OCI-LY7 (cell line): ENCODE results near the gene ZFAND2B. TPM values are rescaled to one million over a fixed set of nuclear protein-coding genes. Genes with fewer than 3 reads are reported as not detected.

Experiments
- BruUV-seq: library from RNA; stranded (reverse); fragments of 400-500 nt; replicated peaks from 2 replicates; lab custom pipeline; 2021; lab: Mats Ljungman, UMichigan
- CTCF ChIA-PET: fragments of 300-600 bp; sonication (Branson Sonifier 250); formaldehyde crosslinking; loops from one replicate; lab custom pipeline; 2022; ENCODE audit warnings: antibody characterized with exemption; ENCODE audit not compliant: unreplicated experiment; lab: Charles Lee
- POLR2A ChIA-PET: fragments of 300-600 bp; sonication (Branson Sonifier 250); formaldehyde crosslinking; loops from one replicate; lab custom pipeline; 2022; ENCODE audit warnings: antibody characterized with exemption; lab: Charles Lee
- DNase-seq: peaks from one replicate; pipeline ENCODE4 v3.0.0-alpha.2; 2015; ENCODE audit warnings: low spot score
- H2AFZ ChIP-seq: fragments of 200-600 bp; sonication (generic), shearing (Covaris generic); 2 replicates; pipeline ENCODE4 v1.6.1; 2014; ENCODE audit warnings: mild to moderate bottlenecking, antibody characterized with exemption, low read length, moderate library complexity
- H3K27ac ChIP-seq: fragments of 200-600 bp; sonication (generic); 2 replicates; pipeline ENCODE4 v1.5.1; 2014; ENCODE audit warnings: mixed run types, low read depth, mild to moderate bottlenecking, moderate library complexity, low read length, inconsistent platforms; ENCODE audit not compliant: poor library complexity, severe bottlenecking
- H3K36me3 ChIP-seq: fragments of 200-600 bp; sonication (generic); 2 replicates; pipeline ENCODE4 v1.6.1; 2014; ENCODE audit warnings: mild to moderate bottlenecking, antibody characterized with exemption, low read length, moderate library complexity, mixed read lengths; ENCODE audit not compliant: insufficient read depth
- H3K4me1 ChIP-seq: fragments of 200-600 bp; sonication (generic); 2 replicates; pipeline ENCODE4 v1.5.1; 2014; ENCODE audit warnings: mild to moderate bottlenecking, low read length; ENCODE audit not compliant: insufficient read depth, poor library complexity, severe bottlenecking
- H3K4me2 ChIP-seq: fragments of 200-600 bp; sonication (generic); 2 replicates; pipeline ENCODE4 v1.6.1; 2014; ENCODE audit warnings: mild to moderate bottlenecking, low read length
- H3K4me3 ChIP-seq: fragments of 200-600 bp; sonication (generic); 2 replicates; pipeline ENCODE4 v1.5.1; 2014; ENCODE audit warnings: mild to moderate bottlenecking, low read depth, low read length; ENCODE audit not compliant: poor library complexity, severe bottlenecking
- H3K79me2 ChIP-seq: fragments of 200-600 bp; sonication (generic); 2 replicates; pipeline ENCODE4 v1.6.1; 2016; ENCODE audit warnings: low read depth, mild to moderate bottlenecking, low read length, moderate library complexity, mixed read lengths; ENCODE audit not compliant: insufficient read depth
- H3K9me2 ChIP-seq: fragments of 200-600 bp; sonication (generic); 2 replicates; pipeline ENCODE4 v1.6.1; 2016; ENCODE audit warnings: mild to moderate bottlenecking, low read length, mixed read lengths; ENCODE audit not compliant: insufficient read depth
- H3K9me3 ChIP-seq: fragments of 200-600 bp; sonication (generic); 2 replicates; pipeline ENCODE4 v1.6.1; 2014; ENCODE audit warnings: mild to moderate bottlenecking, mixed run types, low read length, mixed read lengths
- H4K20me1 ChIP-seq: fragments of 200-600 bp; sonication (generic); 2 replicates; pipeline ENCODE4 v1.6.1; 2014; ENCODE audit warnings: mild to moderate bottlenecking, antibody characterized with exemption, low read length, moderate library complexity, mixed read lengths; ENCODE audit not compliant: insufficient read depth
- EZH2phosphoT487 ChIP-seq: fragments of 200-600 bp; sonication (generic); IDR thresholded peaks from 2 replicates; pipeline ENCODE4 v1.6.1; 2018; ENCODE audit warnings: low read depth, borderline replicate concordance, mild to moderate bottlenecking, mixed run types, antibody characterized with exemption, low read length, moderate library complexity, mixed read lengths
- intact Hi-C: fragments of 100-400 bp; cut with micrococcal nuclease; formaldehyde crosslinking; loops from one replicate; pipeline ENCODE4 v1.10.0; 2022; ENCODE audit not compliant: unreplicated experiment
- total RNA-seq, 2 experiments: library from RNA; depleted of rRNA in 1 of 2; stranded (reverse); fragments of >200 nt in 1 of 2; shearing (Covaris generic) in 1 of 2; gene quantifications; 2 replicates each; pipeline ENCODE4 v1.2.3, GENCODE V29; 2014 to 2022
- TF ChIP-seq, protein P1 (sequence below): fragments of 200-600 bp; sonication (generic); conservative IDR thresholded peaks from 2 replicates; pipeline ENCODE4 v1.5.1; 2014; ENCODE audit warnings: mild to moderate bottlenecking, antibody characterized with exemption, low read length, moderate library complexity, mixed read lengths

ZFAND2B gene
- total RNA-seq, 2 experiments from 2014 or later: 35.9 to 51.6 TPM

DNA sequence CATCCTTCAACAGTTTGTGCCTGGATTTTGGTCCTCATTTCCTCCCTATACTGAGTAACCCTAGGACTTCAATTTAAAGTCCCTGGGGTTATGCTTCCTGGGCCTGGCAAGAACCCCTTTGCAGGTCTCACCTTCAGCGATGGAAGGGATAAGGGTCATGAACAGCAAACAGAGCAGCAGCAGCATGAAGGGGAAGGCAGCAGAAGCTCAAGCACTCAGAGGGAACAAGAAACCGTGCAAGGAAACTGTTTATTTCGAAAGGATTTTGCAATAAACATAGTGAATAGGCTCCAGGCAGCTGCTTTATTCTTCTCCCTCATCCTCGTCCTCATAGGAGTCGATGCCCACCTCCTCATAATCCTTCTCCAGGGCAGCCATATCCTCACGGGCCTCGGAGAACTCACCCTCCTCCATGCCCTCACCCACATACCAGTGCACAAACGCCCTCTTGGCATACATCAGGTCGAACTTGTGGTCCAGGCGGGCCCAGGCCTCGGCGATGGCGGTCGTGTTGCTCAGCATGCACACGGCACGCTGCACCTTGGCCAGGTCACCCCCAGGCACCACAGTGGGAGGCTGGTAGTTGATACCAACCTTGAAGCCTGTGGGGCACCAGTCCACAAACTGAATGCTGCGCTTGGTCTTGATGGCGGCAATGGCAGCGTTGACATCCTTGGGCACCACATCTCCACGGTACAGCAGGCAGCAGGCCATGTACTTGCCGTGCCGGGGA is 43.6 kb downstream of the ZFAND2B start:
- Histone ChIP-seq H3K79me2 (peaks cover 59% of the 10 kb centered on the region), H3K4me2 (peak overlapping the region; percentile 93), H3K9me2 (no peaks in the 10 kb centered on the region), H3K36me3 (peaks cover 54% of the 10 kb centered on the region), H3K4me3 (peak overlapping the region; percentile 84), H3K27ac (peak overlapping the region; percentile 96), H4K20me1 (no peaks in the 10 kb centered on the region), H3K9me3 (no peaks in the 10 kb centered on the region), H3K4me1 (peaks cover 78% of the 10 kb centered on the region), H2AFZ (no peak overlapping the region)
- POLR2A ChIA-PET: interaction anchor here (0.6 to 3.5 kb wide), 11 partner anchors 8 to 310 kb away, joined by 3 to 28 read pairs (median 6); partner anchors contain the start of genes ANKZF1, ATG9A, CNPPD1 and ZFAND2B
- DNase-seq: peak; percentile 40
- intact Hi-C loops: loop anchor here (10.0 kb wide), 1 partner anchor 355 kb away; no protein-coding TSS in a partner anchor
- TSS peak; percentile 68 for BruUV-seq
- TF ChIP-seq, protein P1, sequence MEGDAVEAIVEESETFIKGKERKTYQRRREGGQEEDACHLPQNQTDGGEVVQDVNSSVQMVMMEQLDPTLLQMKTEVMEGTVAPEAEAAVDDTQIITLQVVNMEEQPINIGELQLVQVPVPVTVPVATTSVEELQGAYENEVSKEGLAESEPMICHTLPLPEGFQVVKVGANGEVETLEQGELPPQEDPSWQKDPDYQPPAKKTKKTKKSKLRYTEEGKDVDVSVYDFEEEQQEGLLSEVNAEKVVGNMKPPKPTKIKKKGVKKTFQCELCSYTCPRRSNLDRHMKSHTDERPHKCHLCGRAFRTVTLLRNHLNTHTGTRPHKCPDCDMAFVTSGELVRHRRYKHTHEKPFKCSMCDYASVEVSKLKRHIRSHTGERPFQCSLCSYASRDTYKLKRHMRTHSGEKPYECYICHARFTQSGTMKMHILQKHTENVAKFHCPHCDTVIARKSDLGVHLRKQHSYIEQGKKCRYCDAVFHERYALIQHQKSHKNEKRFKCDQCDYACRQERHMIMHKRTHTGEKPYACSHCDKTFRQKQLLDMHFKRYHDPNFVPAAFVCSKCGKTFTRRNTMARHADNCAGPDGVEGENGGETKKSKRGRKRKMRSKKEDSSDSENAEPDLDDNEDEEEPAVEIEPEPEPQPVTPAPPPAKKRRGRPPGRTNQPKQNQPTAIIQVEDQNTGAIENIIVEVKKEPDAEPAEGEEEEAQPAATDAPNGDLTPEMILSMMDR: no peak
- no peak for TF ChIP-seq EZH2phosphoT487
- CTCF ChIA-PET: interaction anchor here (2.0 to 3.3 kb wide), 2 partner anchors 28 to 45 kb away, joined by 10 to 13 read pairs; partner anchors contain the start of gene DNAJB2

DNA sequence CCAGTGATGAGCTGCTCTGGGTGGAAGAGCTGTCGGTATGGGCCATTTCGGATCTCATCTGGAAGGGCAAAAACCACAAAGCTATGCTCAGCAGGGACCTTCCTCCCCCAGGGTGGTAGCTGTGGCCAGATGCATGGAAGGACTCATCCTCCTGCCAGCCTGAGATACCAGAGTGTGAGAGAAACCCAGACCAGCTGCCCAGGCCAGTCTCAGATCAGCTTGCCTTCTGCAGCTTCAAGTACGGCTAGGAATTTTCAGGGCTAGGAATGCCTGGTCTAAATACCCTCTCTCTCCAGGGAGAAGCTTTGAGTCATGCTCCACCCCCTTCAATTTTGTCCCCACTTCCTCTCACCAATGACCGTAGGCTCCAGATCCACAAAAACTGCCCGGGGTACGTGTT is 45.1 kb downstream of the ZFAND2B start:
- H3K9me3 ChIP-seq: no peaks in the 10 kb centered on the region
- peak overlapping the region; percentile 93 for H3K4me2 ChIP-seq
- H3K79me2 ChIP-seq: peaks cover 46% of the 10 kb centered on the region

More for the DNA sequence above, 45.1 kb downstream of the ZFAND2B start:
- Histone ChIP-seq H3K9me2 (no peaks in the 10 kb centered on the region), H4K20me1 (no peaks in the 10 kb centered on the region), H3K4me3 (peak overlapping the region; percentile 87), H2AFZ (no peak overlapping the region), H3K4me1 (peaks cover 71% of the 10 kb centered on the region), H3K27ac (peak overlapping the region; percentile 96), H3K36me3 (peaks cover 52% of the 10 kb centered on the region)
- ChIA-PET CTCF (no interaction called here), POLR2A (interaction anchor here (1.7 to 2.3 kb wide), 2 partner anchors 28 to 75 kb away, joined by 5 to 8 read pairs; partner anchors contain the start of genes CNPPD1 and DNAJB2)
- intact Hi-C loops: loop anchor here (2.0 to 10.0 kb wide), 2 partner anchors 75 to 357 kb away; partner anchors contain the start of gene CNPPD1
- TF ChIP-seq EZH2phosphoT487: no peak
- TF ChIP-seq, protein P1: no peak
- DNase-seq: no peak
- no TSS peak for BruUV-seq
